Fibroblast of pulmonary artery (primary cell): Measurements from ENCODE around the gene PRKCH.

ENCODE experiments used
- DNase-seq: peaks from one replicate; pipeline ENCODE4 v3.0.0-alpha.2; 2010; ENCODE audit warnings: low read depth
- H3K4me3 ChIP-seq: replicated peaks from 2 replicates; pipeline ENCODE4 v1.5.1; 2011; ENCODE audit warnings: low read depth, mild to moderate bottlenecking, control low read depth, low read length, moderate library complexity
- CTCF ChIP-seq: IDR thresholded peaks from 2 replicates; pipeline ENCODE4 v1.5.1; 2011; ENCODE audit warnings: mild to moderate bottlenecking, control low read depth, low read length, inconsistent platforms; ENCODE audit errors: missing control alignments

The PRKCH gene

GRCh38 chr14:61519106-61519505 is 197.7 kb downstream of the PRKCH start:
- no peak for DNase-seq
- no peak for TF ChIP-seq CTCF
- no peak overlapping the region for H3K4me3 ChIP-seq

- no peak overlapping the region for H3K4me3 ChIP-seq
- no peak for DNase-seq
- TF ChIP-seq CTCF, result no peak
Measured at GRCh38 chr14:61519735-61520134, 198.4 kb downstream of the PRKCH start.

- DNase-seq, result peak; percentile 53
- no peak for TF ChIP-seq CTCF
- H3K4me3 ChIP-seq, result no peak overlapping the region
Measured at GRCh38 chr14:61520576-61520975, 199.2 kb downstream of the PRKCH start.

- H3K4me3 ChIP-seq, result no peak overlapping the region
- DNase-seq, result no peak
- TF ChIP-seq CTCF, result no peak
Measured at GRCh38 chr14:61521773-61522172, 200.4 kb downstream of the PRKCH start.

- no peak overlapping the region for H3K4me3 ChIP-seq
- TF ChIP-seq CTCF, result no peak
- DNase-seq, result no peak
Measured at GRCh38 chr14:61523751-61524150, 202.4 kb downstream of the PRKCH start.

GRCh38 chr14:61524211-61524806 is 202.9 kb downstream of the PRKCH start:
- DNase-seq, result peak; percentile 89
- no peak overlapping the region for H3K4me3 ChIP-seq
- no peak for TF ChIP-seq CTCF

GRCh38 chr14:61524936-61525292 is 203.5 kb downstream of the PRKCH start:
- no peak for DNase-seq
- H3K4me3 ChIP-seq, result no peak overlapping the region
- TF ChIP-seq CTCF, result no peak
